Suprapubic skin (tissue), 4 donors: ENCODE results near the gene SPRED3. TPM values are rescaled to one million over a fixed set of nuclear protein-coding genes. Genes with fewer than 3 reads are reported as not detected.

Experiments used
- DNase-seq, 2 donors: peaks; one replicate each; pipeline ENCODE4 v3.0.0-alpha.2; 2019; ENCODE audit warnings: low spot score in 2 of 2
- H3K27ac ChIP-seq: fragments of 200-600 bp; sonication (generic); one replicate; pipeline ENCODE4 v1.5.1; 2019
- H3K27me3 ChIP-seq: fragments of 200-600 bp; sonication (generic); one replicate; pipeline ENCODE4 v1.5.1; 2019
- H3K36me3 ChIP-seq: fragments of 200-600 bp; sonication (generic); one replicate; pipeline ENCODE4 v1.5.1; 2019
- H3K4me1 ChIP-seq: fragments of 200-600 bp; sonication (generic); one replicate; pipeline ENCODE4 v1.5.1; 2019
- H3K4me3 ChIP-seq: fragments of 200-600 bp; sonication (generic); one replicate; pipeline ENCODE4 v1.5.1; 2019; ENCODE audit warnings: mild to moderate bottlenecking
- H3K9me3 ChIP-seq: fragments of 200-600 bp; sonication (generic); one replicate; pipeline ENCODE4 v1.5.1; 2019
- EP300 ChIP-seq: sonication (generic); formaldehyde crosslinking; IDR thresholded peaks from one replicate; pipeline ENCODE4 v1.6.1; 2017; ENCODE audit warnings: antibody characterized with exemption
- POLR2A ChIP-seq, 2 donors: fragments of 450-650 bp; IDR thresholded peaks; one replicate each; pipeline ENCODE4 v1.6.1; 2017; ENCODE audit warnings: antibody characterized with exemption in 2 of 2, mild to moderate bottlenecking in 2 of 2, moderate library complexity in 2 of 2
- POLR2AphosphoS5 ChIP-seq, 3 donors: sonication (generic); formaldehyde crosslinking; IDR thresholded peaks; one replicate each; pipeline ENCODE4 v1.6.1; 2017; ENCODE audit warnings: antibody characterized with exemption in 3 of 3
- WGBS: methylation state at CpG from one replicate; pipeline ENCODE4 v1.1.5; 2018; 5-methylcytosine and 5-hydroxymethylcytosine counted together
- total RNA-seq, 4 donors: library from RNA; depleted of rRNA; stranded (reverse); fragments of >200 nt; gene quantifications; one replicate each; pipeline ENCODE4 v1.1.0, GENCODE V29; 2016
- TF ChIP-seq, protein P1 (sequence below), 2 donors: fragments of 200-600 bp in 1 of 2; fragments of 450-650 bp in 1 of 2; sonication (generic) in 1 of 2; IDR thresholded peaks; one replicate each; pipeline ENCODE4 v1.5.1; 2016 to 2019; ENCODE audit warnings: antibody characterized with exemption in 2 of 2, mild to moderate bottlenecking in 1 of 2, moderate library complexity in 1 of 2

The SPRED3 gene
- total RNA-seq, 4 donors from 2014 or later: 0.44 to 3.5 (median 1.2) TPM

DNA sequence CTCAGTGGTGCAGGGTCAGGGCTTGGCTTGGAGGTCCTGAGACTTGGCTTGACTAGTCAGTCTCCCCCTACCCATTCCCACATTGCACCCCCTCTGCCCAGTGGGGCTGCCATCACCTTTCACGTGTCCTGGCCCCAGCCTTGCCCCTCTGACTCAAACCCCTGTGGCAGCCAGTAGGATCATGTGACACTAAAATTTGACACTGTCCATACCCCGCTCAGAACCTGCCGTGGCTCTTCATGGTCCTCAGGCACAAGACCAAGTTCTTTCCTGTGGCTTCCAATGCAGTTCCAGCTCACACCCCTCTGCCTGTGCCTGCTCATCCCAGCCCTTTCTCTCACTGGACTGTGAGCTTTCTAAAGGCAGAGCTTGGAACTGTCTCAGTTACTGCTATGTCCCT, 11.9 kb upstream of the SPRED3 start:
- H3K4me1 ChIP-seq: peaks cover 30% of the 10 kb centered on the region
- H3K27me3 ChIP-seq: no peaks in the 10 kb centered on the region
- no peaks in the 10 kb centered on the region for H3K9me3 ChIP-seq
- peaks cover 45% of the 10 kb centered on the region for H3K36me3 ChIP-seq
- no peak for TF ChIP-seq POLR2AphosphoS5 (IDR thresholded peaks at IDR 0.05)
- no peak for TF ChIP-seq EP300
- TF ChIP-seq POLR2A (IDR thresholded peaks at IDR 0.05): no peak
- TF ChIP-seq, protein P1, sequence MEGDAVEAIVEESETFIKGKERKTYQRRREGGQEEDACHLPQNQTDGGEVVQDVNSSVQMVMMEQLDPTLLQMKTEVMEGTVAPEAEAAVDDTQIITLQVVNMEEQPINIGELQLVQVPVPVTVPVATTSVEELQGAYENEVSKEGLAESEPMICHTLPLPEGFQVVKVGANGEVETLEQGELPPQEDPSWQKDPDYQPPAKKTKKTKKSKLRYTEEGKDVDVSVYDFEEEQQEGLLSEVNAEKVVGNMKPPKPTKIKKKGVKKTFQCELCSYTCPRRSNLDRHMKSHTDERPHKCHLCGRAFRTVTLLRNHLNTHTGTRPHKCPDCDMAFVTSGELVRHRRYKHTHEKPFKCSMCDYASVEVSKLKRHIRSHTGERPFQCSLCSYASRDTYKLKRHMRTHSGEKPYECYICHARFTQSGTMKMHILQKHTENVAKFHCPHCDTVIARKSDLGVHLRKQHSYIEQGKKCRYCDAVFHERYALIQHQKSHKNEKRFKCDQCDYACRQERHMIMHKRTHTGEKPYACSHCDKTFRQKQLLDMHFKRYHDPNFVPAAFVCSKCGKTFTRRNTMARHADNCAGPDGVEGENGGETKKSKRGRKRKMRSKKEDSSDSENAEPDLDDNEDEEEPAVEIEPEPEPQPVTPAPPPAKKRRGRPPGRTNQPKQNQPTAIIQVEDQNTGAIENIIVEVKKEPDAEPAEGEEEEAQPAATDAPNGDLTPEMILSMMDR (IDR thresholded peaks at IDR 0.05): no peak
- peak overlapping the region; percentile 80 for H3K4me3 ChIP-seq
- H3K27ac ChIP-seq: no peak overlapping the region
- DNase-seq: no peak
- WGBS: 77% methylated on average over 3 of the region's 3 CpGs

DNA sequence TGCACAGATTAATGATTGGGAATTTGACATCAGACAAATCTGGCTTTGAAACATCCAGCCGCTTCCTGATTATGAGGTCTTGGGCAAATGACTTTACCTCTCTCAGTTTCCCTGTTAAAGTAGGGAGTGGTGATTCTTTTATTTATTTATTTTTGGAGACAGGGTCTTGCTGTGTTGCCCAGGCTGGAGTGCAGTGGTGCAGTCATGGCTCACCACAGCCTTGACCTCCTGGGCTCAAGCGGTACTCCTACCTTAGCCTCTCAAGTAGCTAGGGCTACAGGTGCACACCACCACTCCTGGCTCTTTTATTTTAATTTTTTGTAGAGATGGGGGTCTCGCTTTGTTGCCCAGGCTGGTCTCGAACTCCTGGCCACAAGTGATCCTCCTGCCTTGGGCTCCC, 11.4 kb upstream of the SPRED3 start:
- no peaks in the 10 kb centered on the region for H3K27me3 ChIP-seq
- H3K9me3 ChIP-seq: no peaks in the 10 kb centered on the region
- H3K36me3 ChIP-seq: peaks cover 50% of the 10 kb centered on the region
- no peak for DNase-seq
- peaks cover 30% of the 10 kb centered on the region for H3K4me1 ChIP-seq
- H3K27ac ChIP-seq: no peak overlapping the region
- TF ChIP-seq POLR2A (IDR thresholded peaks at IDR 0.05): no peak
- 88% methylated on average over 4 of the region's 4 CpGs for WGBS
- H3K4me3 ChIP-seq: no peak overlapping the region

DNA sequence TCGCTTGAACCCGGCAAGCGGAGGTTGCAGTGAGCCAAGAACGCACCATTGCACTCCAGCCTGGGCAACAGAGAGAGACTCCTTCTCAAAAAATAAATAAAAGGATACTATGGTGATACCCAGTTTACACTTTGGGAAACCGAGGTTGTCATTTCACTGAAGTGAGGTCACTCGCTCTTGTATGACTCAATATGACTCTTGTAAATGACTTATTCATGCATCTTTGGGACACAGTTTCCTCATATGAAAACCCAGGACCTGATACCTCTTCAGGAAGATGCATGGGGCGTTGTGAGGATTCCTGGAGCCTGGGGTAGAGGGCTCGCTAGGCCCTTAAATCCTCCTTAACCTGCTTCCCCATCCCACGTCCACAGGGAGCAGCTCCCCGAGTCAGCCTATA, 9.6 kb upstream of the SPRED3 start:
- Histone ChIP-seq H3K4me3 (no peak overlapping the region), H3K9me3 (no peaks in the 10 kb centered on the region), H3K36me3 (peaks cover 67% of the 10 kb centered on the region), H3K4me1 (peaks cover 34% of the 10 kb centered on the region), H3K27me3 (no peaks in the 10 kb centered on the region), H3K27ac (no peak overlapping the region)
- TF ChIP-seq EP300 (no peak), POLR2AphosphoS5 (IDR thresholded peaks at IDR 0.05) (no peak), POLR2A (IDR thresholded peaks at IDR 0.05) (no peak)
- TF ChIP-seq, protein P1 (IDR thresholded peaks at IDR 0.05): no peak
- no peak for DNase-seq
- WGBS: 94% methylated on average over 9 of the region's 10 CpGs

DNA sequence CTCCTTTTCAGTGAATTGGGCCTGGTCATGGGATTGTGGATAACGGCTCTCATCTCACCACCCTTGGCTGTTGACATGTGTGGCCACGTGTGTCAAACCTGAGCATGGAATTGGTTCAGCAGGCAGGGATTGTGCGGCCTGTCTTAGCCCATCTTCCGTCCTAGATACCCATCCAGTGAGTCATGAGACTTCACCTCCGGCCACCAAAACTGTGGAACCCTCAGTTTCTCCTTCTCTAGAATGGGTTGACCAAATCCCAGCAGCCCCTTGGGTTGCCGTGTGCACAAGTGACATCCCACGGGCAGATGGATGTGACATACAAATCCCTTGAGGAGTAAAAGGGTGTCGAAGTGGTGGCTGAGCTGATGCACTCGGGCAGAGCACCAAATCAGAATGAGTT, 7.4 kb upstream of the SPRED3 start:
- WGBS: 94% methylated on average over 8 of the region's 9 CpGs
- no peaks in the 10 kb centered on the region for H3K27me3 ChIP-seq
- peaks cover 73% of the 10 kb centered on the region for H3K36me3 ChIP-seq
- peaks cover 29% of the 10 kb centered on the region for H3K4me1 ChIP-seq
- H3K4me3 ChIP-seq: no peak overlapping the region
- no peak overlapping the region for H3K27ac ChIP-seq
- no peak for DNase-seq
- no peaks in the 10 kb centered on the region for H3K9me3 ChIP-seq
- TF ChIP-seq POLR2AphosphoS5 (IDR thresholded peaks at IDR 0.05) (no peak), EP300 (no peak), POLR2A (IDR thresholded peaks at IDR 0.05) (no peak)
- TF ChIP-seq, protein P1 (IDR thresholded peaks at IDR 0.05): no peak

DNA sequence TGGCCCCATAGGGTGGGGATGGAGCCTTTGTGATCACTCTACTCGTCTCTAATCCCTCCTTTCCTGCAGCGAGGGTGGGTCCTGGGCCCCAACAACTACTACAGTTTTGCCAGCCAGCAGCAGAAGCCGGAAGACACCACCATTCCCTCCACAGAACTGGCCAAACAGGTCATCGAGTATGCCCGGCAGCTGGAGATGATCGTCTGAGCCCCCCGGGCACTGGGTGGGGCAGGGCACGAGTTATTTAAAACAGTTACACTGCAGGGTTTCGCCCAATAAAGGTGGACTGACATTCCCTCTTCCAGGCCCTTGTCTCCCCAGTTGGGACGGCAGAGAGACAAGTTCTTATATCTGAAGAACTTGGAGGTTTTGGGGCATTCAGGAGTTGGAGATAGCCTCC, 5.3 kb upstream of the SPRED3 start:
- TF ChIP-seq EP300: no peak
- TF ChIP-seq, protein P1 (IDR thresholded peaks at IDR 0.05): no peak
- Histone ChIP-seq H3K36me3 (peaks cover 57% of the 10 kb centered on the region), H3K27me3 (no peaks in the 10 kb centered on the region), H3K4me3 (no peak overlapping the region), H3K27ac (no peak overlapping the region), H3K4me1 (peaks cover 33% of the 10 kb centered on the region), H3K9me3 (no peaks in the 10 kb centered on the region)
- WGBS: 47% methylated on average over 6 of the region's 10 CpGs
- no peak for DNase-seq

DNA sequence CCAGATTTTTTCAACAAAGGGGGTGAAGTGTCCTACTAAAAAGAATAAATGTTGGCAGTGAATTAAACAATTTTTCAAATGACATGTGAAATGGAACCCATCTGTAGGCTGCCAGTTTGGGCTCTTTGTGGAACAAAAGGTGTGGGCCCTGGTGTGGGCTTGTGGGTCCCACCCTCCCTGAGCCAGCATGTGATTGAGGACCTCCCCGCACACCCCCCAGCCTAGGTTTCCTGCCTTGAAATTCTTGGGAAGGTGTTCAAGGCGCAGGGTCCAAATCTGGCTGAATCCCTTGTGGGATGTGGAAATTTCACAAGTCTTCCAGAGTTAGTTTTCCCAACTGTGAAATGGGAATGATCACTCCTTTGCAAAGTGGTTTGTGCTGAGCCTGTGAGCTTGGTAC, 4.8 kb upstream of the SPRED3 start:
- Histone ChIP-seq H3K27ac (no peak overlapping the region), H3K9me3 (no peaks in the 10 kb centered on the region), H3K36me3 (peaks cover 56% of the 10 kb centered on the region), H3K27me3 (no peaks in the 10 kb centered on the region), H3K4me3 (no peak overlapping the region), H3K4me1 (peaks cover 39% of the 10 kb centered on the region)
- DNase-seq: no peak
- TF ChIP-seq, protein P1 (IDR thresholded peaks at IDR 0.05): no peak
- TF ChIP-seq POLR2AphosphoS5 (IDR thresholded peaks at IDR 0.05) (no peak), EP300 (no peak), POLR2A (IDR thresholded peaks at IDR 0.05) (no peak)
- 100% methylated on average over 2 of the region's 2 CpGs for WGBS
